GM23248 (cell line): ENCODE measurements around the gene TIMP3. TPM values are rescaled to one million over a fixed set of nuclear protein-coding genes. Genes with fewer than 3 reads are reported as not detected.

Source experiments
- DNase-seq: peaks from one replicate; pipeline ENCODE4 v3.0.0-alpha.2; 2015
- H2AFZ ChIP-seq: fragments of 200-600 bp; sonication (generic); 2 replicates; pipeline ENCODE4 v1.6.1; 2016; ENCODE audit warnings: antibody characterized with exemption
- H3F3A ChIP-seq: fragments of 200-600 bp; sonication (generic); 2 replicates; pipeline ENCODE4 v1.6.1; 2016; ENCODE audit warnings: mild to moderate bottlenecking, antibody characterized with exemption, mixed run types; ENCODE audit not compliant: insufficient read depth
- H3K27ac ChIP-seq: fragments of 200-600 bp; sonication (generic); 2 replicates; pipeline ENCODE4 v1.5.1; 2016; ENCODE audit warnings: mild to moderate bottlenecking
- H3K27me3 ChIP-seq: fragments of 200-600 bp; sonication (generic); replicated peaks from 2 replicates; pipeline ENCODE4 v1.6.1; 2016; ENCODE audit warnings: mild to moderate bottlenecking; ENCODE audit not compliant: insufficient read depth
- H3K36me3 ChIP-seq: fragments of 200-600 bp; sonication (generic); 2 replicates; pipeline ENCODE4 v1.6.1; 2016; ENCODE audit warnings: low read depth, mild to moderate bottlenecking
- H3K4me1 ChIP-seq: fragments of 200-600 bp; sonication (generic); 2 replicates; pipeline ENCODE4 v1.6.1; 2016; ENCODE audit warnings: mild to moderate bottlenecking; ENCODE audit not compliant: insufficient read depth
- H3K4me2 ChIP-seq: fragments of 200-600 bp; sonication (generic); one replicate; pipeline ENCODE4 v1.6.1; 2016; ENCODE audit warnings: mild to moderate bottlenecking; ENCODE audit not compliant: unreplicated experiment
- H3K4me3 ChIP-seq: fragments of 200-600 bp; sonication (generic); 2 replicates; pipeline ENCODE4 v1.5.1; 2016; ENCODE audit warnings: mild to moderate bottlenecking
- H3K79me2 ChIP-seq: fragments of 200-600 bp; sonication (generic); 2 replicates; pipeline ENCODE4 v1.6.1; 2016; ENCODE audit warnings: mild to moderate bottlenecking; ENCODE audit not compliant: insufficient read depth
- H3K9ac ChIP-seq: fragments of 200-600 bp; sonication (generic); 2 replicates; pipeline ENCODE4 v1.6.1; 2016; ENCODE audit warnings: mild to moderate bottlenecking
- H3K9me2 ChIP-seq: fragments of 200-600 bp; sonication (generic); 2 replicates; pipeline ENCODE4 v1.6.1; 2016; ENCODE audit warnings: mixed run types, mild to moderate bottlenecking, moderate library complexity; ENCODE audit not compliant: insufficient read depth
- H3K9me3 ChIP-seq: fragments of 200-600 bp; sonication (generic); one replicate; pipeline ENCODE4 v1.6.1; 2017; ENCODE audit warnings: low read depth
- H4K20me1 ChIP-seq: fragments of 200-600 bp; sonication (generic); 2 replicates; pipeline ENCODE4 v1.6.0; 2016; ENCODE audit not compliant: insufficient read depth
- EZH2 ChIP-seq: fragments of 200-600 bp; sonication (generic); IDR thresholded peaks from 2 replicates; pipeline ENCODE4 v1.6.1; 2018; ENCODE audit warnings: antibody characterized with exemption, mild to moderate bottlenecking; ENCODE audit not compliant: insufficient read depth, poor library complexity, severe bottlenecking
- EZH2phosphoT487 ChIP-seq: fragments of 200-600 bp; sonication (generic); IDR thresholded peaks from 2 replicates; pipeline ENCODE4 v1.6.1; 2018; ENCODE audit warnings: antibody characterized with exemption, moderate library complexity, mild to moderate bottlenecking, low read depth; ENCODE audit not compliant: insufficient read depth
- WGBS, 2 experiments: methylation state at CpG; one replicate each; pipeline ENCODE4 v1.1.6; 2015 to 2017; ENCODE audit warnings: low lambda C conversion rate in 2 of 2, low coverage in 1 of 2; ENCODE audit errors: missing lambda C conversion rate in 2 of 2; 5-methylcytosine and 5-hydroxymethylcytosine counted together
- in situ Hi-C: fragments of 300-500 bp; cut with MboI; formaldehyde crosslinking; loops from 2 replicates; pipeline ENCODE4 v1.15.0; 2020
- polyA plus RNA-seq: library from polyadenylated mRNA; unstranded; fragments of >200 nt; fragmentation: Nextera tagmentation; extraction: Ambion mirVana; gene quantifications from 2 replicates; pipeline ENCODE4 v1.2.1, GENCODE V29; 2016
- total RNA-seq: library from RNA; depleted of rRNA; stranded (reverse); fragments of >200 nt; shearing (Covaris generic); gene quantifications from 2 replicates; pipeline ENCODE4 v1.2.3, GENCODE V29; 2014

TIMP3 gene
- total and polyA plus RNA-seq, 2 experiments from 2014 or later, result 1,254 to 1,465 TPM

DNA sequence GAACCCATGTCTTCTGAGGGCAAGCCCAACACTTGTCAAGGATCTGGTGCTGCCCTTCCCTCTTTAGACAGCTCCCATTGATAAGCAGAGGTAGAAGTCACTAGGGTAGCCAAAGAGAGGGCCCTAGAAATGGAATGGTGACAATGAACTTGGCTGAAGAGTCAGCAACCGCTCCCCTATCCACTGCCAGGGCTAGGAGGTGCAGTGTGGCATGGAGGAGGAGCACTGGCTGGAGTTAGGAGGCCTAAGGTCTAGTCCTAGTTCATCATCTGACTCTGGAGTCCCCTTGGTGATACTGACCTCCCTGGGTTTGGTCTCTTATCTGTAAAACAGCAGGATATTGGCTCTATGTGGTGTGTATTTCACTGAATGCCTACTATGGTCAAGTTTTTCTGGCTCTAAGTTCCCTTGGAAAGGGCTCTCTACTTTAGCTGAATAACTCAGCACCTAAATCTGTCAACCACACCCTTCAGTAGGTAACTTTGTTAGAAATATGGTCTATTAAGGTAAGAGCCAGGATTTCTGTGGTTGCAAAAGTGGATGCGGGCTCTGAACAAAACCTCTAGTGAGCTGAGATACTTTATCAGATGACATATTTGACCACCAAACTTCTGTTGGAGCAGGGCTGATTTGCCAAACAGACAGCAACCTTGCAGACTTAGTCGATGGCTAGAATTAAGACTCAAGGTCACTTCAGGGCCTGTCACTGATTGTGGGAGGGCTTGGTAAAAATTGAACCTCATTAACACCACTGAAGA is 10.5 kb downstream of the TIMP3 start:
- Histone ChIP-seq H3K4me1 (peaks cover 48% of the 10 kb centered on the region), H3K4me2 (no peak overlapping the region), H3K9ac (no peak overlapping the region), H4K20me1 (peaks cover 67% of the 10 kb centered on the region), H3K36me3 (peaks cover 38% of the 10 kb centered on the region), H3F3A (peaks cover 95% of the 10 kb centered on the region), H3K9me3 (no peaks in the 10 kb centered on the region), H3K27me3 (no peaks in the 10 kb centered on the region), H2AFZ (no peak overlapping the region), H3K4me3 (no peak overlapping the region), H3K9me2 (no peaks in the 10 kb centered on the region), H3K27ac (peak overlapping the region; percentile 62), H3K79me2 (peaks cover 98% of the 10 kb centered on the region)
- peak; percentile 7 for DNase-seq
- in situ Hi-C loops, result no loop called here
- 86 to 89% methylated on average over 3 of the region's 3 CpGs for WGBS, 2 experiments
- TF ChIP-seq EZH2 (no peak), EZH2phosphoT487 (no peak)

DNA sequence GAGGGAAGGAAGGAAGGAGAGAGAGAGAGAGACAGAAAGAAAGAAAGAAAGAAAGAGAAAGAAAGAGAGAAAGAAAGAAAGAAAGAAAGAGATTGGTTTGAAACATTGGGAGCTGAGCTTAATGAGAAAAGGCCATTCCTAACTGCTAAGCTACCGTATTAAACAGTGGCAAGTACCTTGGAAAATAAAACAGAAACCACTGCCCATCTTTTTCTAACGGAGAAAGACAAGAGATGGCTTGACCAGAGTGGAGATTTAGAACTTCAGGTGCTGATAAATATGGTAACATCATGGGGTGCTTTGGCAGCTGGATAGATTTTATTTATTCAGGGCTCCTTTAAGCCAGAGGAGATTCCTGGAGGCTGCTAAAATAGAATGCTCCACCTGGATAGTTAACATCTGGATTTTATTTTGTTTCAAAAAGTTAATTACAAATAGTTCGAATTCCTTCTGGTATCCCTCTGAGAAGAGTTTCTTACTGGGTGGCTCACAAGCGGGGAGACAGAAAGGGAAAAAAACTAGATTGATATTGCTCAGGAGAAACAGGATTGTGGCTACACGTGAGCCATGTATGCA is 12.9 kb downstream of the TIMP3 start:
- TF ChIP-seq EZH2 (no peak), EZH2phosphoT487 (no peak)
- Histone ChIP-seq H3K9me3 (no peaks in the 10 kb centered on the region), H2AFZ (no peak overlapping the region), H4K20me1 (peaks cover 52% of the 10 kb centered on the region), H3K27me3 (no peaks in the 10 kb centered on the region), H3K27ac (peak overlapping the region; percentile 62), H3F3A (peaks cover 97% of the 10 kb centered on the region), H3K9ac (no peak overlapping the region), H3K9me2 (no peaks in the 10 kb centered on the region), H3K79me2 (peaks cover 100% of the 10 kb centered on the region), H3K4me1 (peaks cover 42% of the 10 kb centered on the region), H3K36me3 (peaks cover 30% of the 10 kb centered on the region), H3K4me2 (peak overlapping the region; percentile 1), H3K4me3 (no peak overlapping the region)
- DNase-seq, result peak; percentile 33
- in situ Hi-C loops, result no loop called here
- 53% methylated on average over 5 of the region's 5 CpGs for WGBS, 2 experiments

DNA sequence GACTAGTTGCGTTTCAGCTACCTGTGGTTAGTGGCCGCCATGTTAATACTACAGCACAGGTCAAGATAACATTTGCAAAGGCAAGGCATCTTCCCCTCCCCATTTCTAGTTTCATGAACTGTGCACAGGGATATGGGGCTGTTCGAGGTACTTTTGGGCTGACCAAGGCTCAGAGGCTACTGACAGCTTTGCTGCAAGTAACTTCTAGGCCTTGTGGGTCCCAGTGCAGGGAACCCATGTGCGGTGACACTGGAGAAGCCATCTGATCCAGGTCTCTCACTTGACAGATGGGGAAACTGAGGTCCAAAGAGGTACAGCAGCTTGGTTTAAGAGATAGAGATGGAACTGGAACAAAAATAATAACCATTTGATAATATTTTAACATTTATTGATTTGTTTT is 13.6 kb downstream of the TIMP3 start:
- no peak for DNase-seq
- Histone ChIP-seq H2AFZ (no peak overlapping the region), H3K9me2 (no peaks in the 10 kb centered on the region), H4K20me1 (peaks cover 45% of the 10 kb centered on the region), H3K9ac (no peak overlapping the region), H3K79me2 (peaks cover 100% of the 10 kb centered on the region), H3K36me3 (peaks cover 31% of the 10 kb centered on the region), H3K4me1 (peaks cover 40% of the 10 kb centered on the region), H3K27me3 (no peaks in the 10 kb centered on the region), H3K4me2 (no peak overlapping the region), H3F3A (peaks cover 97% of the 10 kb centered on the region), H3K4me3 (no peak overlapping the region), H3K9me3 (no peaks in the 10 kb centered on the region), H3K27ac (no peak overlapping the region)
- WGBS, 2 experiments, result 98% methylated on average over 4 of the region's 4 CpGs
- TF ChIP-seq EZH2phosphoT487 (no peak), EZH2 (no peak)
- in situ Hi-C loops, result no loop called here

DNA sequence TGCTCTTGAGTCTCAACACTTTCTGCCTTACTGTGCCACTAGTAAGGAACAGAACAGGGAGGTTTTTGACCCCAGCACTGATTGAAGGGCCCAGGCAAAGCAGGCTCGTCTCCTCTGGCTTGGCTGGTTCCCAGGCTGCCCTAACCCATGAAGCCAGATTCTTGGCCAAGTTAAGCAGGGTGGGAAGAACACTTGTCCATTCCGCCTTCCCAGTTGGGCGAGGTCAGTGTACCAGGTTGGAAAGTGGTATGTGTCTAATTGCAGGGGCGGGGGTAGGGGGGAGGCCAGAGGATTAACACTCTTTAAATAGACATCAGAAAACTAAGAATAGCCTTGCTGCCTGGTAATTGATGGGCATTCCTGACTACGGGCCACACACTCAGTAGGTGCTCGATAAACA is 14.4 kb downstream of the TIMP3 start:
- H3K9me3 ChIP-seq, result no peaks in the 10 kb centered on the region
- H3K4me1 ChIP-seq, result peaks cover 38% of the 10 kb centered on the region
- DNase-seq, result no peak
- TF ChIP-seq EZH2phosphoT487 (no peak), EZH2 (no peak)
- 81 to 83% methylated on average over 6 of the region's 6 CpGs for WGBS, 2 experiments
- H3K9ac ChIP-seq, result no peak overlapping the region
- H3K79me2 ChIP-seq, result peaks cover 100% of the 10 kb centered on the region
- no peak overlapping the region for H3K27ac ChIP-seq
- in situ Hi-C loops, result no loop called here
- no peak overlapping the region for H2AFZ ChIP-seq
- H3K4me3 ChIP-seq, result no peak overlapping the region
- no peak overlapping the region for H3K4me2 ChIP-seq
- H3K9me2 ChIP-seq, result no peaks in the 10 kb centered on the region
- H4K20me1 ChIP-seq, result peaks cover 42% of the 10 kb centered on the region
- H3F3A ChIP-seq, result peaks cover 95% of the 10 kb centered on the region
- peaks cover 38% of the 10 kb centered on the region for H3K36me3 ChIP-seq
- no peaks in the 10 kb centered on the region for H3K27me3 ChIP-seq
